Measurements from ENCODE around the gene YEATS2.

YEATS2 gene

GRCh38 chr3:183857863-183858262 lies 160.3 kb downstream of the YEATS2 start:
- TF ChIP-seq POLR2AphosphoS5 (IDR thresholded peaks at IDR 0.05; ENCODE audit: low read depth, low read length): no peak
- no peak for TF ChIP-seq FOXP2 (optimal IDR thresholded peaks at IDR 0.05; ENCODE audit: borderline replicate concordance, extremely low read depth, extremely low read length, insufficient read depth)
- TF ChIP-seq TAF1 (IDR thresholded peaks at IDR 0.05; ENCODE audit: borderline replicate concordance, insufficient read depth, low read length): no peak
- no peak for TF ChIP-seq SIN3A (IDR thresholded peaks at IDR 0.05; ENCODE audit: borderline replicate concordance, insufficient read depth, low read length)
- no peak for TF ChIP-seq REST (IDR thresholded peaks at IDR 0.05; ENCODE audit: insufficient read depth in 1 of 2, low read depth in 2 of 2, low read length in 2 of 2)

All from PFSK-1 (cell line).